Kidney glomerular epithelial cell (primary cell): ENCODE data around the gene NBPF3.

ENCODE experiments used
- DNase-seq: peaks from one replicate; lab custom pipeline; 2025; lab: John Stamatoyannopoulos, UW

The NBPF3 gene

DNA sequence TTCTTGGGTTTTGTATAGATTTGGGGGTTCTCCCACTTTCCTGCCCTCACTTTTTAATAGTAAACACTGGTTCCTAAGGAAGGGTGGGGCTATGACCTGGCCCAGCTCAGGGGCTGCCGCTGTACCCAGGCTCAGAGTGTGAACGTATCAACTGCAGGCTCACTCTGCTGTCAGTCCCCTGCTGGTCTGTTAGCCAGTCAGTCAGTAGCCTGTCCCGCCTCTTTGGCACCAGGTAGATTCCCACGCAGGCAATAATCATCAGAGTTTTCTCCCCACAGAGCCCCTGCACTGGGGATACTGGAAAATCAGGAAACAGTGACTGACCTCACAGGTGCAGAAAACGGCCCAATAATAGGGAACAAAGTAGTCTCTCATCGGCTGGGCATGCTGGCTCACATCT lies 54.3 kb downstream of the NBPF3 start:
- no peak for DNase-seq

DNA sequence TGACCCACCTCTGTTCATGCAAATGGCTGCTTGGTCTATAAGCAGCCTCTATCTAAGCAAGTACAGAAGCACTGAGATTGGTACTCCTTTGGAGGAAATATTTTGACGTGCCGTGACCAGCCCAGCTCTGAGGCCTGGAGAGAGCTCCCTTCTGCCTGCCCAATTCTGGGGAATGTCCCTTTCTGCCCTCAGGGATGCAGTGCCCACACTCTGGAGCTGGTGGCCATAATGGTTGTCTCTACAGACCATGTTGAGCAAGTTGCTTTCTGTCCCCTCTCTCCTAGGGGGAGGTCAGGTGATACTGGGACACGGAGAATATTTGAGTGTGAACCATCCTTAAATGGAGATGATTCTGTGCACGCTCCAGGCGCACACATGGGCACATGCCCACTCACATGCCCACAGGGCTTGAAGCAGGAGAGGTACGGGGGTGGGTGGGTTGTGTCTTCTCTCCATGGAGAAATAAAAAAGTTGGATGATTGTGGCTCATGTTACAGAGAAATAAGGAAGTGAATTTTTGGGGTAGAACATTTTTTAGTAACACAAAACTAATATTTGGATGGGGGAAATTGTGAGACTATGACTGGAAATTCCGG lies 55.4 kb downstream of the NBPF3 start:
- no peak for DNase-seq

- DNase-seq = no peak
These were observed 56.1 kb downstream of the NBPF3 start for GRCh38 chr1:21496063-21496462.

GRCh38 chr1:21496886-21497285 lies 56.9 kb downstream of the NBPF3 start:
- no peak for DNase-seq

DNA sequence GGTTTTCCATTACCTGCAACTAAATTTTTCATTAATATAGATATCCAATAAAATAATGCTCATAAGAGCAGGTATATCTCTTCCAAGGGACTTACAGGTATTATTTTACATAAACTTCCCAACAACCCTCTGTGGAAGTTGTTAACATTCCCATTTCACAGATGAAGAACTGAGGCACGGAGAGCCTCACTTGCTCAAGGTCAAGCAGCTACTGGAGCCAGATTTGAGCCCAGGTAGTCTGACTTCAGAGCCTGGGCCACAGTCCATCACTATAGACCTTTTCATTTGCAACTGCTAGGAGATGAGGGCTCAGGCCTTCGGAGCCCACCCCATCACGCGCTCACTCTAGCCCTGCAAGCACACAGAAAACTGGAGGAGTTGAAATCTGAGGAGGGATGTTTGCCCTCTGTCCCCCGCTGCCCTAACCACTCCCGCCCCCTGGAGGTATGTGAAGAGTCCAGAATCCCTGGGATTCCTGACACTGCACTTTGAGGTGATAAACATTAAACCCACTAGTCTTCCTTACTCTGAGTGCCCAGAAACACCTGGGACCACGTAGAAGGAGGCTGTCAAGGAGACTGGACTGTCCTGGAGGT lies 57.6 kb downstream of the NBPF3 start:
- DNase-seq = no peak

DNA sequence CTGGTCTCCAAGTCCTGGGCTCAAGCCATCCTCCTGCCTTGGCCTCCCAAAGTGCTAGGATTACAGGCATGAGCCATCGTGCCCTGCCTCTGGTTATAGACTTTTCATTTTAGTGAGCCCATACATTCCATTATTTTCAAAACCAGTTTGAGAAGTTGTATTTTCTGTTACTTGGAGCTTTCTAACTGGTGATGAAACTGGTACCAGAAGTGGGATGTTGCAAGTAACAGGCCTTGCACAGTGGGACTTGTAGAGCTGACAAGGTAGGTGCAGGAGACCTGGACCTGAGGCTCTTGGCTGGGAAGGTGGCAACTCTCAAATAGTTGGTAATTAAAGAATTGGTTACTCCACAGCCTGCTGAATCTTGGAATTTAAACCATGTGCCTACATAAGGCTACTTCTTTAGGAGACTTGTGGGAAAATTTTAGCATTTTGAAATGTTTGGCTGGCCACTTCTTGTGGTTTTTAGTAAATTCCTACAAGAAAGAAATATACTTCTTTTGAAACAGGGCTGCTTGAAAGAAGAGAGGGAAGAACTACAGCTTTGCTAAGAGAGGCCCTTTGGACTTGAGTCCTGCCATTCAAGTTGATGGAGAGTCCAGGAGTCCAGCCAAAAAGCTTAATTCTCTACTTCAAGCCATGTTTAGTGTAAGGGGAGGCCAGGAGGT lies 59.5 kb downstream of the NBPF3 start:
- no peak for DNase-seq

- no peak for DNase-seq
These were observed 63.9 kb downstream of the NBPF3 start for GRCh38 chr1:21503706-21504377.

DNA sequence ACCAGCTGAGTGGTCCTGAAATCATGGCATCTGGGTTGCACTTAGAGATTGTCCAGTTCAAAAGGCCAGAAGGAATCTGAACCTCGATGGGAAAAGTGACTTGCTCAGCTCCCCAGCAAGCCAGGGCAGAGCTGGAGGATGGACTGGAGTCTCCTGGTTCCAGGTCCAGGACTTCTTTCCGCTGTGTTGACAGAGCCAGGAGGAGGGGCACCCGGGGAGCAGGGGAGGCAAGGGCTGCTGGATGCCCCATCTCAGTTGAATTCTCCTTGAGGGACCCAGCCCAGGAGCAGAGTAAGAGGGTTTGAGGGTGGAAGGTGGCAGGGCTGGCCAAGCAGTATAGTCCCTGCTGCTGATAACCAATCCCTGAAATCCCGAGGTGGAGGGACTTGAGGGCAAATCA lies 66.9 kb downstream of the NBPF3 start:
- no peak for DNase-seq

DNA sequence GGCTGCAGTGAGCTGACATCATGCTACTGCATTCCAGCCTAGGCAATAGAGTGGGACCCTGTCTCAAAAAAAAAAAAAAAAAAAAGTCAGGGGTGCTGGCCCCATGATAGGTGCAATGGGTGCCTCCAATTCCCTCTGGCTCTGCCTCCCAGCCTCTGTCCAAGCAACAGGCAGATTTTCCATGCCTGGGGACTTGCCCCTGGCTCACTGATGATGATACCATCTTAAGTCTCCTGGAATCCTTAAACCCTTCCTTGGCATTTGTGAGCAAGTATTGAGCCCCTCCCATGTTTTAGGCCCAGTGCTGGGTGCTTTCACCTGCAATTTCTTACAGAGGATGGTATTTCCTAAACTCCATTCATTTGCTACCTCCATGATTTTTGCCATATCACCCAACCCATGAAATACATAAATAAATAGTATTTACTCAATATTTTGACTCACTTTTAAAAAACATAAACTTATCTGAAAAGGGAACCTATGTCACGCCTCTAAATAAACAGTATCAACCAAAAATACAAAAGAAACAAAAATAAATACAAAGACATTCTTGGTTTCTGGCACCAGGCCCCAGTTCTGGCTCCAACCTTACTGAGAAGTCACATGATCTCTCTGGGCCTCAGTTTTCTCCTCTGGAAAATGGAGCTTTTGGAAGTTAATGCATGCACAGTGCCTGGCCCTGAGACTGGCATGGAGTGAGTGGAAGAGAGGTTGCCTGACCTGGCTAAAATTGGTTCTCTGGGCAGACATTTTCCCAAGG lies 67.8 kb downstream of the NBPF3 start:
- no peak for DNase-seq

DNA sequence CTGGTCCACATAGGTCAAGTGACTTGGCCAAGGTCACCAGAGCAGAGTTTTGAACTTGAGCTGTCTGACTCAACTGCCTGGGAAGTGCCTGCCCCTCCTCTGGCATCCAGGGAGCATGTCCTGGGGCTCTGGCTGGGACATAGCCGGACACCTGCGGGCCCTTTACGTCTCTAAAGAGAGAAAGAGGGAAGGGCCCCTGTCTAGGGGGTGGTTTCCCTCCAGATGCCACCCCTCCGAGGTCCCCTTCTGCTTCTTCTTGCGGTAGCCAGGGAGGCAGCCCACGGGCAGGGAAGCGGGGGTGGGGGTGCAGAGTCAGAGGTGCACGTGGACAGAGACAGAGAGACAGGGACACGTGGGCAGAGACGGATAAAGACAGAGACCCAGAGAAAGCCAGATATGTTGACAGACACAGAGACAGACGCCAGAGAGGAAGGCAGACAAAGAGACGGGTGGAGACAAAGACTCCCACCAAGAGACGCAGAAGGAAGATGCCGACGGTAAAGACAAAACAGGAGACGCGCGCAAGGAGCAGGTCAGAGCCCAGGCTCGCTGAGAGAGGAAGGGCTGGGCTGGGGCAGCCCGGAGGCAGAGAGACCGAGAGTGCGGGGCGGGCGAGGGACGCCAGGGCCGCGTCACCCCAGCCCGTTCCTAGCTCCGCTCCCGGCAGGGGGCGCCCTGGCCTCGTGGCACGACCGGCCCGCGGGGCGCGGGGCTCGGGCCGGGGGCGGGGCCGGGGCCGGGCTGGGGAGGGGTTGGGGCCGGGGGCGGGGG lies 68.8 kb downstream of the NBPF3 start:
- peak; percentile 31 for DNase-seq

- DNase-seq = no peak
These were observed 69.6 kb downstream of the NBPF3 start, which contains the start of gene ALPL for GRCh38 chr1:21509351-21510112. Gene ALPL, plus strand, starts transcription at chr1:21509423. Its CDS starts 44,659 bp downstream, at chr1:21554082.

- no peak for DNase-seq
These were observed 70.2 kb downstream of the NBPF3 start for GRCh38 chr1:21510113-21510493.

DNA sequence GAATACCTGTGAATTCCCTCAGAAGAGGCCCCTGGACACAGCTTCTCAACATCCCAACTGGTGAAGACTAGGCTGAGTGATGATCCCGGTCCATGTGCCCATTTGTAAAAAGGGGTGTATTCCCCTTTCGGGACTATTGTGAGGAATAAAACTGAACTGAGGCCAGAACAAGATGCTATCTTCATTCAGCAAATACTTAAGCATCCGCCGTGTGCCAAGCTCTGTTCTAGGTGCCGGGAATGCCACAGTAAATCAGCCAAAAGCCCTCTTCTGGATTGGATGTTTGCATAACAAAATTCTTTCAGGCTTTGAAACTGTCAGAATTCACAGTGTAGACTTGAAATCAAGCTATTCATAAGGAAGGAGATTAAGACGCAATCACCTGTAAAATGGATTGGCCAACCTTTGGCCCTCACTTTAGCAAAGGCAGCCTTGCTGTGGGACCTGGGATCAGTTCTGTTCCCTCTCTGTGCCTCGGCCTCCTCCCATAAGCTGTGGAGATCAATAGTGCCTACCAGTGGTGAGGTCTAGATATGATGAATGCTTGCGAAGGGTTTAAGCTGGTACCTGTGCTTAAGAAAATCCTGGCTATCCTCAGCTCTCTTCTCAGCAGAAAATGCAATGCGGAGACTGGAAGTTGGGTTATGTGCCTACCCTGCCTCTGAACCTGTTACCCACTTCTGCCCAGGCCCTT lies 71.1 kb downstream of the NBPF3 start:
- no peak for DNase-seq

DNA sequence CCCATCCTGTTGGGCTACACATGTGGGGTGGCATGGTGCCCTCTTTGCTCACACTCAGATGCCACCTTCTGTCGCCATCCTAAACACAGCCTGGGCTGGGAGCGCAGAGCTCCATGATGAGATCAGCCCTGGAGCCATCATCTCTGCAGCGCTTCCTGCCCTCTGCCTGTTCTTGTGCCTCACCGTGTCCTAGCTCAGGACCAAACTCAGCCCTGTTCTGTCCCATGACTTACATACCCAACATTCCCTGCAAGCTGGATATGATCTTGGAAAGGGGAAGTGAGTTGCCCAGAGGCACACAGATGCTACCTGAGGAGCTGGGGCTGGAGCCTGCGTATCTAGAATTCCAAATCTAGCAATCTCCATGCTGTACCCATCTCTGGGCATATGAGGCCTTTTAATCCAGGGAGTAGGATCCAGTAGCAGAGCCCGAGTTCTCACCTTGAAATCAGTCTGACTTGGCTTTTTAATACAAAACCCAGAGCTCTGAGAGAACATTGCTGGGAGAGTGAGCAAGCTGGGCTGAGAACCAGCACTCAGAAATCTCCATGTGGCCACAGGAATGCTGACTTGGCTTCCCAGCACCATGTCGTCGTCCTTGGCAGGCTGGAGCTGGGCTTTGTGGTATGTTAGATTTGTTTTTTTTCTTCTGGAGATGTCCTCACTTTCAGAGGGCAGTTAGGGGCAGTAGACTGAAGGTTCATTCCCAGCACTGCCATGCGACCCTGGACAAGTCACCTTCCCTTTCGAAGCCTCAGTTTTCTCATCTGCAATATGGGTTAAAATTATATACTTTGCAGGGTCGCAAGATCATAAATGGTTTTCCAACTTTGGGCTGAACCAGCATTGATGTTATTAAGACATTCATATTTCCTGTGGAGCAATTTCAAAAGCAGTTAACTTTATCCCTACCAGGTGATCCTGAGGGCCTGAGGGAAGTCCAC lies 71.9 kb downstream of the NBPF3 start:
- peak; percentile 80 for DNase-seq

GRCh38 chr1:21514245-21514644 lies 74.3 kb downstream of the NBPF3 start:
- no peak for DNase-seq

GRCh38 chr1:21517161-21517589 lies 77.2 kb downstream of the NBPF3 start:
- DNase-seq = no peak

DNA sequence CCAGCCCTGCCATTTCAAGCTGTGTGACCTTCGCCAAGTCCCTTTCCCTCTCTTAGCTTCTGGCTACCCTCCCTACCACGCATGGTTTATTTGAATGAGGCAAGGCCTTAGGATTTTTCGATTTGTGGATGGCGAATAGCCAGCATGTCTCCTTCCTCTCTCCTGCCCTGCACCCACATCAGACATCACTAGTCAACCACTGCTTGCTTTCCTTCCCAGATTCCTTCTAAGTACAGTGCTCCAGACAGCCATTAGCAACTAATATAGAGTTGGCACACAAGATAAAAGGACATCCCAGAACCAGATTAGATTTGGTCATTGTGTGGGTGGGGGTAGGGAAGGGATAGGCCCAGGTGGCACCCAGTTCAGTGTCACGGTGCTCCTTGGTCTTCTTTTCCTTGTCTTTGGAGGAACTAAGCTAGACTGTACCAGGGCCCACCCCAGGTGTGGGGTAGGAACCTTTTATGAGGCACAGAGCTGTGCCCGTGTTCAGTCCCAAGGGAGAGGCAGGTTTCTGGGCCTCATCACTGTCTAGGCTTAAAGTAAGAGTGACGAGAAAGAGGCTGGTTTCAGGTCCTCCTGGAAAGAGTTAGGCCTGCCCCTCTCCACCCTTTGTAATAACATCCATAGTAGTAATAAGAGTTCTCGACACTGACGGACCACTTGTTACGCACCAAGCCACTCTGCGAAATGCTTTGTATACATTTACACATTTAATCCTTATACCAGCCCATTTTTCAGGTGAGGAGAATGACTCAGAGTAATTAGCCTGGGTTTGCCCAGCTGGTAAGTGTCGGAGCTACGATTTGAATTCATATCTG lies 77.9 kb downstream of the NBPF3 start:
- DNase-seq = no peak
